Transverse colon (tissue), 4 donors: Measurements from ENCODE around the gene KY. TPM values are rescaled to one million over a fixed set of nuclear protein-coding genes. Genes with fewer than 3 reads are reported as not detected.

ENCODE experiments used
- DNase-seq: peaks from one replicate; pipeline ENCODE4 v3.0.0-alpha.2; 2019
- H3K27ac ChIP-seq, 4 donors: fragments of 200-600 bp; sonication (generic); 2 replicates each; pipeline ENCODE4 v1.5.1; 2016 to 2018; ENCODE audit warnings: inconsistent platforms in 4 of 4
- H3K27me3 ChIP-seq: fragments of 200-600 bp; sonication (generic); 2 replicates; pipeline ENCODE4 v1.5.1; 2017; ENCODE audit warnings: inconsistent platforms
- H3K36me3 ChIP-seq, 4 donors: fragments of 200-600 bp; sonication (generic); 2 replicates each; pipeline ENCODE4 v1.5.1; 2017 to 2019; ENCODE audit warnings: inconsistent platforms in 4 of 4
- H3K4me1 ChIP-seq, 4 donors: fragments of 200-600 bp; sonication (generic); 2 replicates each; pipeline ENCODE4 v1.5.1; 2017 to 2020; ENCODE audit warnings: inconsistent platforms in 4 of 4
- H3K4me3 ChIP-seq, 4 donors: fragments of 200-600 bp; sonication (generic); 1 replicate in 1 of 4; 2 replicates in 3 of 4; pipeline versions ENCODE4 v1.5.1 to v1.6.1; 2017 to 2019; ENCODE audit warnings: inconsistent platforms in 4 of 4
- H3K9me3 ChIP-seq, 2 donors: fragments of 200-600 bp; sonication (generic); 2 replicates each; pipeline ENCODE4 v1.5.1; 2017 to 2019; ENCODE audit warnings: inconsistent platforms in 2 of 2
- CTCF ChIP-seq, 5 experiments: fragments of 200-600 bp in 3 of 5; fragments of 450-650 bp in 2 of 5; sonication (generic) in 3 of 5; IDR thresholded peaks; 1 replicate in 2 of 5; 2 replicates in 3 of 5; pipeline ENCODE4 v1.5.1; 2016 to 2017; ENCODE audit warnings: antibody characterized with exemption in 5 of 5, inconsistent platforms in 3 of 5, mild to moderate bottlenecking in 2 of 5, moderate library complexity in 1 of 5
- EP300 ChIP-seq: sonication (generic); formaldehyde crosslinking; IDR thresholded peaks from one replicate; pipeline ENCODE4 v1.6.1; 2017; ENCODE audit warnings: antibody characterized with exemption, low read depth
- POLR2A ChIP-seq: fragments of 450-650 bp; IDR thresholded peaks from one replicate; pipeline ENCODE4 v1.6.1; 2016; ENCODE audit warnings: antibody characterized with exemption, mild to moderate bottlenecking, moderate library complexity
- POLR2AphosphoS5 ChIP-seq, 3 donors: sonication (generic); formaldehyde crosslinking; IDR thresholded peaks; one replicate each; pipeline ENCODE4 v1.6.1; 2016; ENCODE audit warnings: antibody characterized with exemption in 3 of 3
- WGBS, 2 donors: methylation state at CpG; one replicate each; pipeline ENCODE4 v1.1.5; 2018; ENCODE audit warnings: low coverage in 1 of 2; 5-methylcytosine and 5-hydroxymethylcytosine counted together
- in situ Hi-C, 4 donors: fragments of 200-750 bp; cut with MboI; loops; one replicate each; pipeline versions ENCODE4 v1.15.0 to v1.15.1; 2017; ENCODE audit warnings: low sequenced_read_pairs in 3 of 4, low pct_ligation_motif_present in 1 of 4, low pct_unique_long_range_greater_than_20kb in 1 of 4
- intact Hi-C: fragments of 100-400 bp; cut with DNase I; formaldehyde crosslinking; loops from one replicate; pipeline ENCODE4 v1.15.1; 2023; ENCODE audit warnings: low total_unique reads
- total RNA-seq, 4 donors: library from RNA; depleted of rRNA; stranded (reverse); fragments of >200 nt; gene quantifications; one replicate each; pipeline ENCODE4 v1.1.0, GENCODE V29; 2016

The KY gene
- total RNA-seq, 4 donors from 2014 or later = 0.41 TPM; not detected in 3

- TF ChIP-seq EP300 = no peak
- no peak for TF ChIP-seq POLR2A
- TF ChIP-seq POLR2AphosphoS5 (IDR thresholded peaks at IDR 0.05) = no peak
- no peak for TF ChIP-seq CTCF (IDR thresholded peaks at IDR 0.05)
- in situ Hi-C loops = no loop called here
- WGBS, 2 donors = 97% methylated on average over 4 of the region's 4 CpGs; no CpG with 5 or more reads in 1 of the 2 donors
Observed at GRCh38 chr3:134562055-134562454, 88.8 kb downstream of the KY start.

GRCh38 chr3:134559591-134559990, 91.2 kb downstream of the KY start:
- whole genome bisulfite sequencing, 2 donors = 97 to 100% methylated on average over 2 to 3 of the region's 3 CpGs
- DNase-seq = no peak
- intact Hi-C loops = no loop called here
- Histone ChIP-seq H3K27ac (no peak overlapping the region), H3K4me3 (no peak overlapping the region), H3K36me3 (peaks cover 0 to 8% (median 2%) of the 10 kb centered on the region in 4 donors), H3K9me3 (no peaks in the 10 kb centered on the region), H3K27me3 (no peaks in the 10 kb centered on the region), H3K4me1 (no peaks in the 10 kb centered on the region)
- TF ChIP-seq POLR2A (no peak), CTCF (IDR thresholded peaks at IDR 0.05) (no peak), EP300 (no peak), POLR2AphosphoS5 (IDR thresholded peaks at IDR 0.05) (no peak)
- in situ Hi-C loops = no loop called here

More at GRCh38 chr3:134562055-134562454, 88.8 kb downstream of the KY start:
- no peak for DNase-seq
- Histone ChIP-seq H3K27ac (no peak overlapping the region), H3K4me3 (no peak overlapping the region), H3K4me1 (no peaks in the 10 kb centered on the region), H3K27me3 (no peaks in the 10 kb centered on the region), H3K9me3 (no peaks in the 10 kb centered on the region), H3K36me3 (peaks cover 0 to 8% (median 2%) of the 10 kb centered on the region in 4 donors)
- intact Hi-C loops = no loop called here

Other genes starting within 250 kb of the KY start
- gene ANAPC13, start 165.0 kb downstream of the KY start, total RNA-seq = 10 to 100 TPM in 3 of 4 donors, 1 to 10 TPM in 1; 5.6 to 81.0 (median 29.3) TPM
- 10 to 100 TPM; 12.1 to 29.2 (median 16.9) TPM for gene CEP63, start 165.0 kb downstream of the KY start, total RNA-seq
- 1 to 10 TPM in 2 of 4 donors, under 1 TPM in 2; 0.82 to 2.2 (median 1.2) TPM for gene EPHB1, start 144.2 kb upstream of the KY start, total RNA-seq